ENCODE measurements around the gene SYTL1. TPM values are rescaled to one million over a fixed set of nuclear protein-coding genes. Genes with fewer than 3 reads are reported as not detected.

SYTL1 gene
- total RNA-seq, 1 experiment from 2014 or later = 75.9 TPM

GRCh38 chr1:27360159-27361043, 18.6 kb downstream of the SYTL1 start:
- peaks cover 0 to 8% of the 10 kb centered on the region in 2 experiments; a peak in 1 of 4 replicates for H3K36me3 ChIP-seq (ENCODE audit: control insufficient read depth in 1 of 2, insufficient read depth in 2 of 2, low read length in 2 of 2)
- peaks cover 12 to 20% of the 10 kb centered on the region in 2 experiments; a peak in 3 of 4 replicates for H3K4me1 ChIP-seq (ENCODE audit: control insufficient read depth in 1 of 2, insufficient read depth in 2 of 2, low read length in 2 of 2)
- TF ChIP-seq ELF1 (IDR thresholded peaks at IDR 0.05; ENCODE audit: borderline replicate concordance, low read depth) (no peak), TCF7L2 (IDR thresholded peaks at IDR 0.05; ENCODE audit: borderline replicate concordance, extremely low read depth, insufficient read depth, insufficient read length) (no peak), SP1 (IDR thresholded peaks at IDR 0.05; ENCODE audit: low read depth) (no peak), FOSL1 (IDR thresholded peaks at IDR 0.05; ENCODE audit: low read depth) (no peak), REST (IDR thresholded peaks at IDR 0.05; ENCODE audit: low read depth) (no peak), SIN3A (IDR thresholded peaks at IDR 0.05; ENCODE audit: low read depth) (no peak), MAX (IDR thresholded peaks at IDR 0.05) (no peak), POLR2AphosphoS5 (IDR thresholded peaks at IDR 0.05; ENCODE audit: low read depth, low read length) (no peak)
- no peaks in the 10 kb centered on the region for H3K9me2 ChIP-seq (ENCODE audit: insufficient read depth)
- no peaks in the 10 kb centered on the region for H4K20me1 ChIP-seq (ENCODE audit: insufficient read depth)
- no peak overlapping the region for H2AFZ ChIP-seq (ENCODE audit: low read depth, low read length, poor library complexity, severe bottlenecking)
- POLR2A ChIA-PET = no interaction called here
- RAD21 ChIA-PET (ENCODE audit: low non-redundant PET in 1 of 2, low total read pairs in 2 of 2, uncharacterized antibody in 2 of 2, unreplicated experiment in 2 of 2) = no interaction called here
- H3K4me3 ChIP-seq (replicated peaks in 1 of 2; ENCODE audit: low read depth in 1 of 2, low read length in 2 of 2) = no peak overlapping the region
- H3K79me2 ChIP-seq (ENCODE audit: insufficient read depth, low read length) = peaks cover 3% of the 10 kb centered on the region; the same call in 1 of the 2 replicates
- DNase-seq (ENCODE audit: low read depth, low spot score) = no peak
- ATAC-seq = no peak
- BruUV-seq (replicated peaks) = no TSS peak
- CTCF ChIA-PET = no interaction called here
- H3K27ac ChIP-seq (ENCODE audit: low read depth, low read length) = no peak overlapping the region
- intact Hi-C loops (cut with micrococcal nuclease) = no loop called here
- H3K9ac ChIP-seq (ENCODE audit: low read length) = no peak overlapping the region
- H3K27me3 ChIP-seq (ENCODE audit: insufficient read depth, low read length) = no peaks in the 10 kb centered on the region
- no peaks in the 10 kb centered on the region for H3K9me3 ChIP-seq (ENCODE audit: control insufficient read depth in 1 of 2, insufficient read depth in 1 of 2, low read depth in 1 of 2, low read length in 2 of 2)
- H3K4me2 ChIP-seq (ENCODE audit: low read length) = no peak overlapping the region
